A673 (cell line): ENCODE measurements around the gene EVI2B.

Experiments used
- EZH2 ChIP-seq: fragments of 200-600 bp; sonication (generic); IDR thresholded peaks from 2 replicates; pipeline ENCODE4 v1.6.1; 2017; ENCODE audit warnings: borderline replicate concordance, low read depth, mild to moderate bottlenecking, mixed read lengths, antibody characterized with exemption, low read length; ENCODE audit not compliant: poor library complexity, severe bottlenecking
- TF ChIP-seq, protein P1 (sequence below): fragments of 300-800, 200-600 bp; sonication (generic); conservative IDR thresholded peaks from 2 replicates; pipeline ENCODE4 v1.5.1; 2017; ENCODE audit warnings: low read depth, mild to moderate bottlenecking, antibody characterized with exemption, low read length, moderate library complexity, mixed read lengths

DNA sequence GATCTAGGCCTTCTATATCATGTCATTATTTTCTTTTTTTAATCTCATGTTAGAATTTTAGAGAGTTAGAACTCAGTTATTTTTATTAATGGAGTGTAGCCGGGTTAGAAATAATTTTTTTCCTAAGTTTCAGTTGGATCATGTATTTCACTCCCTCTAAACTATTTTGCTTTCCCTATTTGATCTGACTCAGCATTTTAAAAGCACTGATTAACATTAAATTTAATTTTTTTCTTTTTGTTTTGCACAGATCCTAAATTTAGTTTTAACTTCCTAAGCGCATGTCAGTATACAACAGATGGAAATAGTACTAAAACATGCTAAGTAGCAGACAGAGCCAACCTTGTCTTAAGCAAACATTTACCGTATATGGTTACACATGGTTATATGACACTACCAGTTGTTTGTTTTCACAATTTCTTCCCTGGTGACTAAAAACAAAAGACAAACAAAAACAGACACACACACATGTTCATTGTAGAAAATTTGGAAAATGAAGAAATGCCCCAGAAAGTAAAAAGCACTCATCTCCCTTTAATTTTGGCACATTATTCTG lies 44.1 kb upstream of the EVI2B start:
- TF ChIP-seq, protein P1, sequence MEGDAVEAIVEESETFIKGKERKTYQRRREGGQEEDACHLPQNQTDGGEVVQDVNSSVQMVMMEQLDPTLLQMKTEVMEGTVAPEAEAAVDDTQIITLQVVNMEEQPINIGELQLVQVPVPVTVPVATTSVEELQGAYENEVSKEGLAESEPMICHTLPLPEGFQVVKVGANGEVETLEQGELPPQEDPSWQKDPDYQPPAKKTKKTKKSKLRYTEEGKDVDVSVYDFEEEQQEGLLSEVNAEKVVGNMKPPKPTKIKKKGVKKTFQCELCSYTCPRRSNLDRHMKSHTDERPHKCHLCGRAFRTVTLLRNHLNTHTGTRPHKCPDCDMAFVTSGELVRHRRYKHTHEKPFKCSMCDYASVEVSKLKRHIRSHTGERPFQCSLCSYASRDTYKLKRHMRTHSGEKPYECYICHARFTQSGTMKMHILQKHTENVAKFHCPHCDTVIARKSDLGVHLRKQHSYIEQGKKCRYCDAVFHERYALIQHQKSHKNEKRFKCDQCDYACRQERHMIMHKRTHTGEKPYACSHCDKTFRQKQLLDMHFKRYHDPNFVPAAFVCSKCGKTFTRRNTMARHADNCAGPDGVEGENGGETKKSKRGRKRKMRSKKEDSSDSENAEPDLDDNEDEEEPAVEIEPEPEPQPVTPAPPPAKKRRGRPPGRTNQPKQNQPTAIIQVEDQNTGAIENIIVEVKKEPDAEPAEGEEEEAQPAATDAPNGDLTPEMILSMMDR = no peak
- TF ChIP-seq EZH2 = no peak
